Activated CD8-positive, alpha-beta memory T cell treated with anti-CD3 and anti-CD28 coated beads, Interleukin-2, amount 50 U/mL, for 24 hours (primary cell): Measurements from ENCODE around the gene PCED1A.

Experiments
- DNase-seq: peaks from one replicate; pipeline ENCODE4 v3.0.0-alpha.2; 2020; ENCODE audit errors: extremely low read depth

PCED1A gene

DNA sequence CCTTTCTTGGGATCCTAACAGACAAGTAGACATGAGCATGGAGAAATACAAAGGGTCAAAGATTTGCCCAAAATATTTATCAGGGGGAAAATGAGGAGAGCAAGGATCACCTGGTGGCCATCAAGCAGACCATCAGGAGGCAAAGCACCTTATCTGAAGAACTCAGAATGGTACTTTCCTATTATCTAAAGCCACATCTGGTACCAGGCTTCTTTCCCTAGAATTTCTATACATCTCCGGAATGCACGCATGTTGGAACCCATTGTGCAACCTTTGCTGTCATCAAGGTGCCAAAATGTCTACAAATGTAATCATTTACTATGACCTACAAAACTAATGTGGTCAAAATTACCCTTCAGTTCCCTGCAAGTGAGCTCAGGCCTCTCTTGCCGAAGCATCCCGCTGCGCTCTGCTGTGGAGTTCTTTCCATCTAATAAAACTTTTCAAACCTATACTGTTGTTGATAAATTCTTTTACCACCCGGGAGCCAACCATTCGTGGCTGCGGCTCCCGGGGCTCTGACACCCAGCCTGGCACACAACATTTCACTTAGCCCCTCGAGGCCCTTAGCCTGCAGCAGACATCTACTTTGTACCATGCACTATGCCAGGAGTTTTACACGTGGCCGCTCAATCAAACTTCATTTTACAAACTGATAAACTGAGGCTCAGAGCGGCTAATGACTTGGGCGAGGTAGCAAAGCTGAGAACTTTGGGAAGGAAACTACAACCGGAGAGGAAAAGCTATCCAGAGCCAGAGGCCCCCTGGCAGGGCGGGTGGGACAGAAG, 36.2 kb downstream of the PCED1A start:
- no peak for DNase-seq

DNA sequence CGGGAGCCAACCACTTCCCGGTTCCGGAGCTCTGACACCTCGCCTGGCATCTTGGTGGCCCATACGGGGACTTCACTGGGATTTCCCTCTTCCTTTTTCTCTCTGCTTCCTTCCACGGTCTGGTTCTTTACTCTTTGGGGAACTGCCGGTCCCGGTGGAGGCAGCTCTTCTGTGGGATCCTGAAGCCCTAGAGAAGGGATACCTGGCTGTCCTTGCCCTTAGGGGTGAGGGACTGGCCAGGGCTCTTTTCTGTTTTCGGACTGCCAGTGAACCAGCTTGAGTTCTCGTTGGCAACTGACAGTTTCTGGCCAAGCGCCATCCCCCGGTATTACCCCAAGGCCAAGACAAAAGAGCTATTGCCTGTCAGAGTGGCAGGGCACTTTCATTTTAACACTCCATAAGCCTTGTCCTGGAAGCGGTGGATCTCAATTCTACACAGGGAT, 39.1 kb downstream of the PCED1A start:
- no peak for DNase-seq

DNA sequence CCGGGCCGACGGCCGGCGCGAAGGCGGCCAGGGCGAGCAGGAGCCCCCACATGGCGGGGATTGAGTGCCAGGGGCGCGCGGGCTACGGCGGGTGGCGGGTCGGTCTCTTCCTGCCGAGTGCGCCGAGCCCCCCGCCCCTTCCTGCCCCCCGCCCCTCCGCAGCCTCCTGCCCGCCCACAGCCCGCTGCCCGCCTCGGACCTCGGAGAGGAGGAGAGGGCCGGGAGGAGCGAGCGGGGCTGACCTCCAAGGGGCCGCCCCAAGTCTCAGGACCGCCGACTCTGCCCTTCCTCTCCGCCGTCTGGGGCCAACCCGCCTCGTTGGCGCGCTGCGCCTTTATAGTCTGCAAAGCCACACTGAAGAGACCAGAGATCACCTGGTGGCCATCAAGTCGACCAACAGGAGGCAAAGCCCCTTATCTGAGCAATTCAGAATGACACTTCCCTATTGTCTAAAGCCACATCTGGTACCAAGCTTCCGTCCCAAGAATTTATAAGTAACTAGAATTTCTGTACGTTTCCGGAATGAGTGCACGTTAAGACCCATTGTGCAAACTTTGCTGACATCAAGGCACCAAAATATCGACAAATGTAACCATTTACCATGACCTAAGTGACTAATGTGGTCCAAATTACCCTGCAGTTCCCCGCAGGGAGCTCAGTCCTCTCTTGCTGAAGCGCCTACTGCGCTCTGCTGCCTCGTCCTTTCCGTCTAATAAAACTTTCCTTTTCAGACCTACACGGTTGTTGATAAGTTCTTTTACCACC, 39.8 kb downstream of the PCED1A start, which contains the start of gene CPXM1:
CPXM1 (minus strand) TSS at position 107 of the 765 bp plus-strand sequence; CDS start at position 52, 55 bp downstream.
- no peak for DNase-seq

DNA sequence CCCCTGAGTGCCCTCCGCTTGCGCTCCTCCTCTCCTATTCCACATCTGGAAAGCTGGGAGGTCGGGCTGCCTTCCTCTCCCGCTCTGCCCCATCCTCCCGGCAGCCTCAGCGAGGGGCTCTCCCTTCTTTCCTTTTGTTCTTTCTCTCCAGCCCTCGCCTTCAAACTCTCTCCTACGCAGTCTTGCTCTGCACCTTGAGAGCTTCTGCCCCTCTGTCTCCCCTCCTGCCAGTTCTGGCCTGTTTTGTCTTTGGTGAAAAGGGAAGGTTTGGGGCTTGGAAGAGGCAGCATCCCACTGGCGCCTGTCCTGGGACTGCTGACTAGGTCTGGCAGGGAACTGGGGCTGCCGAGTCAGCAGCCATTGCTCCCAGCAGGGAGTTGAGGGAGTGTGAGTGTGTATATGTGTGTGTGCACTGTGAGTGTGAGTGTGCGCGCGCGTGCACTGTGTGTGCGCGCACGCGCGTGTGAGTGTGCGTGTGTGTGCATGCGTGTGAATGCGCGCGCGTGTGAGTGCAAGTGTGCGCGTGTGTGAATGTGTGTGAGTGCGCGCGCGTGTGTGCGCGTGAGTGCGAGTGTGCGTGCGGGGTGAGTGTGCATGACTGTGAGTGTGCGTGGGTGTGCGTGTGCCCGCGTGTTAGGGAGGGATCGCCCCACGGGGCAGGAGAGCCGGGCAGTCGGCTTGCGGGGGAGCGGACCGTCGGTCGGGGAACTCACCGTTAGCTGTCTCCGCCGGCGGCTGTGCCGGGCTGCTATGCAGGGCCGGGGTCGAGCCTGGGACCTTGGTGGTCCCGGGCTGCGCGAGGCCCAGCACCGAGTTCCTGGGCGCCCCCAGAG, 40.6 kb downstream of the PCED1A start:
- no peak for DNase-seq

DNA sequence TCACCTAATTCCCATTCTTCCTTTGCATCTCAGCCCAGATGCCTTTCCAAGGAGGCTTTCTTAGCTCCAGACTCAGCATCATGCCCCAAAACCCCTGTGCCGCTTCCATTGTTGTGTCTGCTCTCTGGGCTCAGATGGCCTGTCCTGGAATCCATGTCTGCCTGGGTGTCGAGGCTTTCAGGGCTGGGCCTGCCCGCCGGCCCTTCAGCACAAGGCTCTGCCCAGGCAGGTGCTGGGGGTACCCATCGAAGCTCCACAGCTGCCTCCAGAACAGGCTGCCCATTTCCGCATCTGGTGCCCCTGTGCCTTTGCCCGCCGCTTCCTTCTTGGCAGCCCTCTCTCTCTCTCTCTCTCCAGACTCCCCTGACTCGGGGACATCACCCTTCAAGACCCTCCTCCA, 41.2 kb downstream of the PCED1A start:
- DNase-seq, result no peak

DNA sequence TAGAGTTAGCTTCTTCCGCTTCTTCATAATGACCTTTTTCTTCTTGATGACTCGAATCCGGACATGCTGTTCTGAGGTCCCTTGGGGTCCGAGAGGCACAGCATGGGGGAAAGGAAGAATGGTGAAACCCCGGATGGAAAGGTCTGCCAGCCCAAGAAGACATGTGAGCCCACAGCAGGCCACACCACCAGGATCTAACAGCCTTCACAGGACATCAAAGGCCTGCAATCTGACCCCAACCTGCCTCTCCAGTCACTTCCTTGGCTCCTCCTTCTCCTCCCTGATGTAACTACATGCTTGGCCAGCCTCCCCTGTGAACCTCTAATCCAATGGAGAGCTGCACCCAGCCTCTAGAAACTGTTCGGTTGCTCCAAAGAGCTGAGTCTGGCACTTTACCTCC, 41.6 kb downstream of the PCED1A start:
- no peak for DNase-seq

DNA sequence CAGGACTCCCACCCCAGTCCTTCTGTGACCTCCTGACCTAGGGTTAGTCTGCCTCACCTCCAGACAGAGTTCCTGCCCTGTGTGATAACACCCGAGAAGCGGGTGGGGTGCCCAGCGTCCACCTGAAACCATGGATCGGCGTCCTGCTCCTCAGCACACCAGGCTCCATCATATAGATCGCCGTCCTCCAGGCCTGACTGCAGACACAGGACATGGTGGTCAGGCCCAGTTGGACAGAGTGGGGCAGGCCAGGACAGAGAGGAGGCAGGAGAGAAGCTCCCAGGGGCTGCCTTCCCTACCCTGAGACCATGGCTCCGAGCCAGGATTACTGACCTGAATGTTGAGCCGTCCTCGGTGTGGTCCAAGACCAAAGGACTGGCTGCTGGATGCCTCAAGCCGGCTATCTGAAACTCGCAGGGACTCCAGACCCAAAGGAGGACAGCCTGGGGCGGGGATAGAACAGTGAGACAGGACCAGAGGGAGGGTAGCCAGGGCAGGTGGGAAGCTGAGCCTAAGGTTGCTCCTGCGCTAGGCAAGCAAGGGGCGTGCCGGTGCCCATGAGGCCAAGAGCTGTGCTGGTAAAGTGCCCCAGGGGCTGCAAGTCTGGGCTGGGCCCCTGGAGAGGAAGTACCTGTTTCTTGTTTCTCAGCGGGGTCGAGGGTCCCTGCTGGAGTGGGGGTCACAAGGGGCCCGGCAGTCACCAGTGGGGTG, 42.2 kb downstream of the PCED1A start:
- no peak for DNase-seq

DNA sequence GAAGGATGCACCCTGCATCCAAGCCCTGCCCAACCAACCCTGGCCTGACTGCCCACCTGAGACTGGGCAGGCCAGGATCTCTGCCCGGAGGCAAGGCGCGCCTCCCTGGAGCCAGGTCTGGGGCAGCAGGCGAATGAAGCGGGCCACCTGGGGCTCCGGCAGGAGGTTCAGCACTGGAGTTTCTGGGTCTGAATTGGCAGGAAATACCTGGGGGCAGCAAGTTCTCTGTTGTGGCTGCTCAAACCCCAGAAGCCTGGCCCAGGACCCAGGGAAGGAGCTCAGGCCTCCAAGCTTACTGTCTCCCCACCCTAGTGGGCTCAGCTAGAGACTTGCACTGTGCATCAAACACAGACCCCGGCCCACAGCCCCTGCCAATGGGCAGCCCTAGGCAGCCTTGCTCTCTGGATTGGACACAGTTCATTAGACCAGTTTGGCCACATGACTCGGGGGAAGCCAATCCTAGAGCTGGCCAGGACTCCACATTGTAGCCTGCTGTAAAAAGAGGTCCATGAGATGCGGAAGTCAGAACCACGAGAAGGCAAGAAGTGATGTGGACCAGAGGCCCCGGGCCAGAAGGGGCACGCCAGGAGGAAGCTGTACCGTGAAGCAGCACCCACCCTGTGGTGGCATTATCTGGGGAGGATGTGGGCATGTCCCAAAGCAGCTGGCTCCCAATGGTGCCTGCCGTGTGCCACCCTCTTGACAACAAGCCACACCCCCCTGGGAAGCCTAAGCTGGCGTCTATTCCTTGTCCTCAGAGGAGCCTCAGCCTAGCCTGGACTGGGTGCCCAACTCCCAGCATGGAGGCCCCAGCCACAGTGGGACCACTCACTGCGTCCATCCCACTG, 43.1 kb downstream of the PCED1A start:
- no peak for DNase-seq

DNA sequence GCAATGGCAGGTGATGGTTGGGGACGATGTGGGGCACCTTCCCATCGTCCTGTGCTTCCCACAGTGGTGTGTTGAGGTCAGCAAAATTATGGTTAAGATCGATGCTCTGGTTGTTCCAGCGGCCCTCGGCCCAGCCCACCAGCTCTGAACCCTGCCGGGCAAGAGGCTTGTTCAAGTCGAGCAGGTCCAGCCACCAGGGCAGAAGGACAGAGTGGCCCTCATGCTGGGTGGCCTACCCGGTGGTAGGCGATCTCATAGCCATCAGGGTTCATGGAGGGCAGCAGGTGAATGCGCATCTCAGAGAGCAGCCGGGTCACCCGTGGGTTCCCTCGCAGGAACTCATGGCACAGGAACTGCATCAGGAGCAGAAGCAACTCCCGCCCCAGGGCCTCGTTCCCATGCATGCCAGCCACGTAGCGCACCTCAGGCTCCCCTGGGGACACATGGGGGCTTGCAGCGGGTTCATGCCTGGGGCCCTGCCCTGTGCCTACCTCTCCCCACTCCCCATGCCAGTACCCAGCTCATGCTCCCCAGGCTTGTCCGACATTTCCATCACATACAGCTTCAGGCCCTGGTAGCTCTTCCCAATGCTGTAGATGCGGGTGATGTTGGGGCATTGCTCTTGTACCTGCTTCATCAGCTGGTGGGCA, 44.3 kb downstream of the PCED1A start:
- no peak for DNase-seq

DNA sequence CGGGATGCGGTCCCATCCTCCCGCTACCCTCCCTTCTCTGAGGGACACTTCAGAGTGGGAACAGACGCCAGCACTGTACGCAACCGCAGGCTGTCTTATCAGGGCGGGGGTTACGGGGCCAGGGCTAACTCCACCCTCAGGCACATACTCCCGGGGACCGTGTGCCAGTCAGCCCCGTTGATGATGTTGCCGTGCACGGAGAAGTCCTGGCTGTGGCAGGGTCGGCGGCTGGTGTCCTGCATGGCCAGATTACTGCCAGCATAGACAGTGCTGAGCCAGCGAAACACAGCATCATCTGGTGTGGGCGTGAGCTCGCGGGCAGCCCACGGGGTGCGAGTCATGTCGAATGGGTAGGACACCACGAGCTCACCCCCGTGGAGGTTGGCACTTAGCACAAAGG, 45.0 kb downstream of the PCED1A start:
- DNase-seq, result no peak

DNA sequence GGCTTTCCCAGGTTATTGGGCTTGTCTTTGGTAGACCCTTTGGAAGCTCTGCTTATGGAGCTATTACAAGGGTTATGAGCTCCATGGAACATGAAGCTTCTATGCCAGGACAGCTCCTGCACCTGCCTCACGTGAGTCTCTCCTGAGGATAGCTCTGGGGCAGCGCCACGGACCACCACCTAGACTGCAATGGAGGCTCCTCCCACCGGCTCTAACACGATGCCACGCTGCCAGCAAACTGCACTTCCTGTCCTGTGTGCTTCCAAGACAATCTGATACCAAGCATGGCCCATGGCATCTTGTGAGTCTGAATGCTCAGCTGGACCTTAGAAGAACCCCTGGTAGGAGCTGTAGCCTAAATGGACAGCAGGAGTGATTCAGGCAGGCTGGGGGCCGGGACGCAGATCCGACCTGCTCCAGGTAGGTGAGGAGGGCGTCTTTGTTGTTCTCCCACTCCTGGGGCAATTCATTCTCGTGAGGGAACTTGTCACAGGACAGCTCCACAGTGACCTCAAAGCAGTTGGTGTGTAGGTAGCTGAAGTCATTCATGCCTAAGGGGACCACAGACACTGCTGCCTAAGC, 45.5 kb downstream of the PCED1A start:
- no peak for DNase-seq

DNA sequence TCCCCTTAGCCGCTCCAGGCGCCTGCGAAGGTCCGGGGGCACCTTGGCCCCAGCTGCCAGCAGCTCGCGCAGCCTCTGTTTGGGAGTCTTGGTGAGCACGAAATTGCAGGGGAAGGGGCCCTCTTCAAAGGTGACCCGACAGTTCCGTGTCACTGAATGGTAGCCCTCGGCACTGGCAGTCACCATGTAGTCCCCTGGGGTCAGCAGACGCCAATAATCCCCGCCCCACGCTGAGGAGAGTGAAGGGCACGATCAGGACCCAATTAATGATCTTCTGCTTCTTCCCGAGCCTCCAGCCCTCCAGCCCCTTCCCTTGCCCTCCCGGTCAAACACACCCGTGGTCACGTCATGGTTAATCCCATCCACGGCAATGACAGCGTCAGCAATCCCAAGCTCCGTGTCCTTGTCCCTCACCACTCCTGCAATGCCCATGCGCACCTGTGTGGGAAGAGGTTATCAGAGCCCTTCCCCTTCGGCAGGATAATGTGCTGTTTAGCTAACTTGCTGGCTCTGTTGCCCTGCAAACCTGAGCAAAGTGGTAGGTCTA, 46.2 kb downstream of the PCED1A start:
- no peak for DNase-seq

DNA sequence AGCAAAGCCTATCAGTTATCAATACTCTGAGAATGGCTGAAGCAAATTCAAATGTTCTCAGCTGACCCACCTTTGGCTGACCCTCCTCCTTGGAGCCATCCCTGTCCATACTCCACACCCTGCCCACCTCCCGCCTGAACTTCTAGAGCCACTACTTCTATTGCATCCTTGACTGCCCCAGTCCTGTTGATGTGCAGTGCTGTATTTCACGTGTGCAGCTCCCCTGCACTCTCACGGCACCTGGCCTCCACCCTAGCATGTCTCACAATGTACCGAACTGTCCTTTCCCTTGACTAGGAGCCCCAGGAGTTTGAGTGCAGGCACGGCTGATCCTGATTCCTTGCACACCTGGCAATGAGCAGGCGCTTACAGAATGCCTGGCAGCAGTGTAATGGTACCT, 47.0 kb downstream of the PCED1A start:
- no peak for DNase-seq
